Breast epithelium (tissue), 4 donors: ENCODE results near the gene NCAPD3. TPM values are rescaled to one million over a fixed set of nuclear protein-coding genes. Genes with fewer than 3 reads are reported as not detected.

Experiments used
- DNase-seq, 2 donors: peaks; one replicate each; pipeline ENCODE4 v3.0.0-alpha.2; 2019; ENCODE audit warnings: low spot score in 2 of 2
- H3K27ac ChIP-seq, 2 donors: fragments of 200-600 bp; sonication (generic) in 1 of 2; one replicate each; pipeline ENCODE4 v1.5.1; 2016 to 2019; ENCODE audit warnings: mild to moderate bottlenecking in 1 of 2
- H3K27me3 ChIP-seq, 2 donors: fragments of 200-600 bp; sonication (generic) in 1 of 2; one replicate each; pipeline versions ENCODE4 v1.5.1 to v1.6.0; 2017 to 2019; ENCODE audit warnings: control low read depth in 1 of 2, mild to moderate bottlenecking in 1 of 2
- H3K36me3 ChIP-seq: fragments of 200-600 bp; one replicate; pipeline ENCODE4 v1.5.1; 2019
- H3K4me1 ChIP-seq, 2 donors: fragments of 200-600 bp; sonication (generic); one replicate each; pipeline ENCODE4 v1.5.1; 2016 to 2019; ENCODE audit warnings: control low read depth in 1 of 2
- H3K4me3 ChIP-seq, 3 donors: fragments of 200-600 bp; sonication (generic); 1 replicate in 2 of 3; 2 replicates in 1 of 3; pipeline ENCODE4 v1.5.1; 2016 to 2019; ENCODE audit warnings: mild to moderate bottlenecking in 3 of 3, moderate library complexity in 2 of 3
- H3K9me3 ChIP-seq, 2 donors: fragments of 200-600 bp; sonication (generic) in 1 of 2; one replicate each; pipeline ENCODE4 v1.5.1; 2016 to 2019; ENCODE audit warnings: control low read depth in 1 of 2
- CTCF ChIP-seq, 3 donors: fragments of 450-650 bp; IDR thresholded peaks; one replicate each; pipeline ENCODE4 v1.5.1; 2016 to 2017; ENCODE audit warnings: antibody characterized with exemption in 3 of 3, mild to moderate bottlenecking in 3 of 3, moderate library complexity in 3 of 3
- POLR2A ChIP-seq: fragments of 450-650 bp; IDR thresholded peaks from one replicate; pipeline ENCODE4 v1.6.1; 2016; ENCODE audit warnings: antibody characterized with exemption, mild to moderate bottlenecking, moderate library complexity
- POLR2AphosphoS5 ChIP-seq, 3 donors: sonication (generic); formaldehyde crosslinking; IDR thresholded peaks; one replicate each; pipeline ENCODE4 v1.6.1; 2017; ENCODE audit warnings: antibody characterized with exemption in 3 of 3
- intact Hi-C: fragments of 100-400 bp; cut with DNase I; formaldehyde crosslinking; loops from one replicate; pipeline ENCODE4 v1.15.1; 2023; ENCODE audit warnings: low total_unique reads
- total RNA-seq, 3 donors: library from RNA; depleted of rRNA; stranded (reverse); fragments of >200 nt; gene quantifications; one replicate each; pipeline ENCODE4 v1.1.0, GENCODE V29; 2016

Gene NCAPD3
- 10 to 100 TPM; 12.0 to 16.5 (median 12.1) TPM for total RNA-seq

GRCh38 chr11:134223836-134224709 is at the start of gene NCAPD3, which contains the start of gene VPS26B:
Gene NCAPD3, minus strand, starts transcription at chr11:134223967. Its CDS starts 41 bp downstream, at chr11:134223926.
Gene VPS26B, plus strand, starts transcription at chr11:134224671. Its CDS starts 452 bp downstream, at chr11:134225123.
- Histone ChIP-seq H3K9me3 (no peaks in the 10 kb centered on the region), H3K4me1 (peaks cover 5 to 11% of the 10 kb centered on the region in 2 donors), H3K27ac (peak within 1 kb of the TSS; percentile 90 to 95), H3K27me3 (no peaks in the 10 kb centered on the region), H3K4me3 (peak within 1 kb of the TSS; percentile 80 to 99 (median 81)), H3K36me3 (no peaks in the 10 kb centered on the region)
- intact Hi-C loops, result no loop called here
- DNase-seq, result peak; percentile 97 to 98
- TF ChIP-seq CTCF (IDR thresholded peaks at IDR 0.05) (no peak), POLR2AphosphoS5 (IDR thresholded peaks at IDR 0.05) (peak; percentile 99 to 100 (median 99)), POLR2A (peak; percentile 99)

GRCh38 chr11:134273317-134273712 is 49.5 kb upstream of the NCAPD3 start:
- no peak overlapping the region for H3K27ac ChIP-seq
- H3K9me3 ChIP-seq, result no peaks in the 10 kb centered on the region
- TF ChIP-seq POLR2A (no peak), CTCF (IDR thresholded peaks at IDR 0.05) (no peak), POLR2AphosphoS5 (IDR thresholded peaks at IDR 0.05) (no peak)
- DNase-seq, result no peak
- no peak overlapping the region for H3K4me3 ChIP-seq
- intact Hi-C loops, result no loop called here
- H3K27me3 ChIP-seq, result peaks cover 0 to 65% of the 10 kb centered on the region in 2 donors
- H3K36me3 ChIP-seq, result no peaks in the 10 kb centered on the region
- peaks cover 3 to 6% of the 10 kb centered on the region in 2 donors for H3K4me1 ChIP-seq

- no peaks in the 10 kb centered on the region for H3K36me3 ChIP-seq
- intact Hi-C loops, result no loop called here
- no peak for TF ChIP-seq CTCF (IDR thresholded peaks at IDR 0.05)
- peak in 1 of 2 donors; percentile 10 for DNase-seq
- H3K9me3 ChIP-seq, result no peaks in the 10 kb centered on the region
- peaks cover 3 to 6% of the 10 kb centered on the region in 2 donors for H3K4me1 ChIP-seq
- H3K4me3 ChIP-seq, result no peak overlapping the region
- H3K27ac ChIP-seq, result no peak overlapping the region
- H3K27me3 ChIP-seq, result peaks cover 0 to 62% of the 10 kb centered on the region in 2 donors
These were observed 48.9 kb upstream of the NCAPD3 start for GRCh38 chr11:134272381-134273316.

GRCh38 chr11:134271978-134272377 is 48.2 kb upstream of the NCAPD3 start:
- H3K9me3 ChIP-seq, result no peaks in the 10 kb centered on the region
- no peak for DNase-seq
- TF ChIP-seq POLR2A, result no peak
- TF ChIP-seq POLR2AphosphoS5 (IDR thresholded peaks at IDR 0.05), result no peak
- TF ChIP-seq CTCF (IDR thresholded peaks at IDR 0.05), result no peak
- intact Hi-C loops, result no loop called here
- no peak overlapping the region for H3K27ac ChIP-seq
- H3K27me3 ChIP-seq, result peaks cover 0 to 55% of the 10 kb centered on the region in 2 donors
- no peak overlapping the region for H3K4me3 ChIP-seq
- H3K4me1 ChIP-seq, result peaks cover 3 to 5% of the 10 kb centered on the region in 2 donors
- H3K36me3 ChIP-seq, result no peaks in the 10 kb centered on the region
